WTC11 (cell line): Measurements from ENCODE around the gene DNAJC2. TPM values are rescaled to one million over a fixed set of nuclear protein-coding genes. Genes with fewer than 3 reads are reported as not detected.

ENCODE experiments used
- ATAC-seq: fragments of 200-7000 bp; cut with Tn5 transposase; 2 replicates; pipeline ENCODE4 v1.10.0; 2021; ENCODE audit warnings: mild to moderate bottlenecking, moderate library complexity
- CTCF ChIA-PET: fragments of 300-600 bp; sonication (Branson Sonifier 250); formaldehyde crosslinking; loops from one replicate; lab custom pipeline; 2021; ENCODE audit warnings: antibody characterized with exemption; lab: Charles Lee
- POLR2A ChIA-PET: fragments of 350-600 bp; sonication (Branson Sonifier 250); formaldehyde crosslinking; loops from one replicate; lab custom pipeline; 2021; ENCODE audit warnings: antibody characterized with exemption; lab: Charles Lee
- DNase-seq: peaks from one replicate; pipeline ENCODE4 v3.0.0; 2021; ENCODE audit warnings: low spot score
- H3K27ac Mint-ChIP-seq: 2 replicates; pipeline ENCODE4 v1.8.0; 2021; ENCODE audit warnings: mixed read lengths
- H3K27me3 Mint-ChIP-seq: 2 replicates; pipeline ENCODE4 v1.8.0; 2021; ENCODE audit warnings: low read depth, mild to moderate bottlenecking, moderate library complexity, mixed read lengths
- H3K36me3 Mint-ChIP-seq: 2 replicates; pipeline ENCODE4 v1.8.0; 2021; ENCODE audit warnings: mixed read lengths
- H3K4me1 Mint-ChIP-seq: 2 replicates; pipeline ENCODE4 v1.8.0; 2022; ENCODE audit warnings: mixed read lengths
- H3K4me3 Mint-ChIP-seq: 2 replicates; pipeline ENCODE4 v1.8.0; 2021; ENCODE audit warnings: mild to moderate bottlenecking, moderate library complexity, mixed read lengths
- H3K9me3 Mint-ChIP-seq: 2 replicates; pipeline ENCODE4 v1.8.0; 2021; ENCODE audit warnings: mixed read lengths
- ARID4B ChIP-seq: sonication (generic); formaldehyde crosslinking; IDR thresholded peaks from 2 replicates; pipeline ENCODE4 v1.8.0; 2023; ENCODE audit warnings: missing genetic modification reagents, mild to moderate bottlenecking, borderline replicate concordance
- ESRRA ChIP-seq: sonication (generic); formaldehyde crosslinking; IDR thresholded peaks from 2 replicates; pipeline ENCODE4 v1.8.1; 2022; ENCODE audit warnings: mild to moderate bottlenecking, missing genetic modification reagents, borderline replicate concordance
- ETV6 ChIP-seq: sonication (generic); formaldehyde crosslinking; IDR thresholded peaks from 2 replicates; pipeline ENCODE4 v1.8.1; 2022; ENCODE audit warnings: mild to moderate bottlenecking, missing genetic modification reagents
- FOXK1 ChIP-seq: sonication (generic); formaldehyde crosslinking; IDR thresholded peaks from 2 replicates; pipeline ENCODE4 v1.8.0; 2022; ENCODE audit warnings: mild to moderate bottlenecking, moderate library complexity, missing genetic modification reagents
- GABPB1 ChIP-seq: sonication (generic); formaldehyde crosslinking; IDR thresholded peaks from 2 replicates; pipeline ENCODE4 v1.8.1; 2023; ENCODE audit warnings: mild to moderate bottlenecking, missing genetic modification reagents
- GTF2I ChIP-seq: fragments of 250-450 bp; sonication (Bioruptor Pico); conservative IDR thresholded peaks from 2 replicates; pipeline ENCODE4 v1.4.0; 2021; ENCODE audit warnings: mild to moderate bottlenecking
- IRF2 ChIP-seq: sonication (generic); formaldehyde crosslinking; IDR thresholded peaks from 2 replicates; pipeline ENCODE4 v1.8.0; 2022; ENCODE audit warnings: low read depth, missing genetic modification reagents, borderline replicate concordance
- JUN ChIP-seq: sonication (generic); formaldehyde crosslinking; IDR thresholded peaks from 2 replicates; pipeline ENCODE4 v1.8.0; 2023; ENCODE audit warnings: mild to moderate bottlenecking, missing genetic modification reagents
- MAX ChIP-seq: sonication (generic); formaldehyde crosslinking; IDR thresholded peaks from 2 replicates; pipeline ENCODE4 v1.8.0; 2022; ENCODE audit warnings: mild to moderate bottlenecking, missing genetic modification reagents
- MLX ChIP-seq: sonication (generic); formaldehyde crosslinking; IDR thresholded peaks from 2 replicates; pipeline ENCODE4 v1.8.1; 2023; ENCODE audit warnings: mild to moderate bottlenecking, missing genetic modification reagents, moderate library complexity
- MXD4 ChIP-seq: fragments of 250-450 bp; sonication (Bioruptor Pico); IDR thresholded peaks from 2 replicates; pipeline ENCODE4 v1.8.0; 2021; ENCODE audit warnings: mild to moderate bottlenecking, moderate library complexity, borderline replicate concordance
- NFE2L1 ChIP-seq: sonication (generic); formaldehyde crosslinking; IDR thresholded peaks from 2 replicates; pipeline ENCODE4 v1.8.1; 2023; ENCODE audit warnings: missing genetic modification reagents
- NFYB ChIP-seq: sonication (generic); formaldehyde crosslinking; conservative IDR thresholded peaks from 2 replicates; pipeline ENCODE4 v1.8.0; 2022; ENCODE audit warnings: low read depth, missing genetic modification reagents
- OVOL2 ChIP-seq: fragments of 250-450 bp; sonication (Bioruptor Pico); IDR thresholded peaks from 2 replicates; pipeline ENCODE4 v1.9.0; 2021; ENCODE audit warnings: mild to moderate bottlenecking, borderline replicate concordance
- PRRX2 ChIP-seq: fragments of 250-450 bp; sonication (Bioruptor Pico); IDR thresholded peaks from 2 replicates; pipeline ENCODE4 v1.8.0; 2021; ENCODE audit warnings: mild to moderate bottlenecking
- TP53 ChIP-seq: sonication (generic); formaldehyde crosslinking; IDR thresholded peaks from 2 replicates; pipeline ENCODE4 v1.8.1; 2023; ENCODE audit warnings: mild to moderate bottlenecking, missing genetic modification reagents
- USF1 ChIP-seq: sonication (generic); formaldehyde crosslinking; IDR thresholded peaks from 2 replicates; pipeline ENCODE4 v1.8.0; 2022; ENCODE audit warnings: mild to moderate bottlenecking, missing genetic modification reagents
- ZNF138 ChIP-seq: sonication (generic); formaldehyde crosslinking; conservative IDR thresholded peaks from 2 replicates; pipeline ENCODE4 v1.8.1; 2022; ENCODE audit warnings: mild to moderate bottlenecking, moderate library complexity, missing genetic modification reagents
- ZNF219 ChIP-seq: sonication (generic); formaldehyde crosslinking; IDR thresholded peaks from 2 replicates; pipeline ENCODE4 v1.8.0; 2023; ENCODE audit warnings: missing genetic modification reagents, mild to moderate bottlenecking, borderline replicate concordance
- ZNF232 ChIP-seq: sonication (generic); formaldehyde crosslinking; IDR thresholded peaks from 2 replicates; pipeline ENCODE4 v1.8.0; 2022; ENCODE audit warnings: mild to moderate bottlenecking, missing genetic modification reagents
- ZNF263 ChIP-seq: sonication (generic); formaldehyde crosslinking; IDR thresholded peaks from 2 replicates; pipeline ENCODE4 v1.8.1; 2022; ENCODE audit warnings: low read depth, mild to moderate bottlenecking, moderate library complexity, missing genetic modification reagents
- ZNF396 ChIP-seq: fragments of 250-450 bp; sonication (Bioruptor Pico); IDR thresholded peaks from 2 replicates; pipeline ENCODE4 v1.8.0; 2021; ENCODE audit warnings: mild to moderate bottlenecking, moderate library complexity, borderline replicate concordance
- total RNA-seq: library from RNA; stranded (reverse); gene quantifications from 3 replicates; pipeline ENCODE4 v1.2.3, GENCODE V29; 2021
- TF ChIP-seq, protein P1 (sequence below): sonication (generic); formaldehyde crosslinking; IDR thresholded peaks from 2 replicates; pipeline ENCODE4 v1.8.1; 2022; ENCODE audit warnings: low read depth, mild to moderate bottlenecking, moderate library complexity, missing genetic modification reagents, borderline replicate concordance
- TF ChIP-seq, protein P2 (sequence below): fragments of 200-600 bp; IDR thresholded peaks from 2 replicates; pipeline ENCODE4 v1.8.0; 2022; ENCODE audit warnings: antibody characterized with exemption
- TF ChIP-seq, protein P3 (sequence below): sonication (generic); formaldehyde crosslinking; IDR thresholded peaks from 2 replicates; pipeline ENCODE4 v1.8.1; 2023; ENCODE audit warnings: mild to moderate bottlenecking, moderate library complexity, missing genetic modification reagents

The DNAJC2 gene
- total RNA-seq, 1 experiment from 2014 or later: 39.7 TPM

- no peak for TF ChIP-seq OVOL2 (CRISPR knock-in tag)
- TF ChIP-seq IRF2 (CRISPR knock-in tag): no peak
- no peak for TF ChIP-seq ZNF232 (CRISPR knock-in tag)
- no peak for TF ChIP-seq MXD4 (CRISPR knock-in tag)
Observed at GRCh38 chr7:103348452-103348851, 3.9 kb upstream of the DNAJC2 start (continued).

- Mint-ChIP-seq H3K4me3 (peak within 1 kb of the TSS; percentile 99), H3K36me3 (peaks cover 8% of the 10 kb centered on the region), H3K27ac (peak within 1 kb of the TSS; percentile 99), H3K9me3 (no peaks in the 10 kb centered on the region), H3K4me1 (peaks cover 22% of the 10 kb centered on the region), H3K27me3 (no peaks in the 10 kb centered on the region)
- DNase-seq (peak; percentile 76), ATAC-seq (peak; percentile 65)
- CTCF ChIA-PET: no interaction called here
- POLR2A ChIA-PET: no interaction called here
- TF ChIP-seq ZNF138 (CRISPR knock-in tag) (no peak), GTF2I (CRISPR knock-in tag) (no peak), OVOL2 (CRISPR knock-in tag) (no peak), MAX (CRISPR knock-in tag) (peak; percentile 30; the same call in 1 of the 2 replicates), ESRRA (CRISPR knock-in tag) (no peak), PRRX2 (no peak), NFYB (CRISPR knock-in tag) (no peak), GABPB1 (CRISPR knock-in tag) (peak; percentile 51; the same call in 1 of the 2 replicates), JUN (CRISPR knock-in tag) (no peak), USF1 (CRISPR knock-in tag) (peak; percentile 69), NFE2L1 (CRISPR knock-in tag) (peak; percentile 88), ETV6 (CRISPR knock-in tag) (peak; percentile 17; the same call in 1 of the 2 replicates), MLX (CRISPR knock-in tag) (no peak), ARID4B (peak; percentile 18; the same call in 1 of the 2 replicates), ZNF263 (CRISPR knock-in tag) (no peak), ZNF396 (CRISPR knock-in tag) (no peak), ZNF232 (CRISPR knock-in tag) (0 out of 2 replicates have a peak, but pooled peaks have one; percentile 34), TP53 (CRISPR knock-in tag) (no peak), ZNF219 (CRISPR knock-in tag) (no peak), FOXK1 (CRISPR knock-in tag) (peak; percentile 85; the same call in 1 of the 2 replicates)
- TF ChIP-seq, protein P1, sequence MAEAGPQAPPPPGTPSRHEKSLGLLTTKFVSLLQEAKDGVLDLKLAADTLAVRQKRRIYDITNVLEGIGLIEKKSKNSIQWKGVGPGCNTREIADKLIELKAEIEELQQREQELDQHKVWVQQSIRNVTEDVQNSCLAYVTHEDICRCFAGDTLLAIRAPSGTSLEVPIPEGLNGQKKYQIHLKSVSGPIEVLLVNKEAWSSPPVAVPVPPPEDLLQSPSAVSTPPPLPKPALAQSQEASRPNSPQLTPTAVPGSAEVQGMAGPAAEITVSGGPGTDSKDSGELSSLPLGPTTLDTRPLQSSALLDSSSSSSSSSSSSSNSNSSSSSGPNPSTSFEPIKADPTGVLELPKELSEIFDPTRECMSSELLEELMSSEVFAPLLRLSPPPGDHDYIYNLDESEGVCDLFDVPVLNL: no peak
- TF ChIP-seq, protein P2, sequence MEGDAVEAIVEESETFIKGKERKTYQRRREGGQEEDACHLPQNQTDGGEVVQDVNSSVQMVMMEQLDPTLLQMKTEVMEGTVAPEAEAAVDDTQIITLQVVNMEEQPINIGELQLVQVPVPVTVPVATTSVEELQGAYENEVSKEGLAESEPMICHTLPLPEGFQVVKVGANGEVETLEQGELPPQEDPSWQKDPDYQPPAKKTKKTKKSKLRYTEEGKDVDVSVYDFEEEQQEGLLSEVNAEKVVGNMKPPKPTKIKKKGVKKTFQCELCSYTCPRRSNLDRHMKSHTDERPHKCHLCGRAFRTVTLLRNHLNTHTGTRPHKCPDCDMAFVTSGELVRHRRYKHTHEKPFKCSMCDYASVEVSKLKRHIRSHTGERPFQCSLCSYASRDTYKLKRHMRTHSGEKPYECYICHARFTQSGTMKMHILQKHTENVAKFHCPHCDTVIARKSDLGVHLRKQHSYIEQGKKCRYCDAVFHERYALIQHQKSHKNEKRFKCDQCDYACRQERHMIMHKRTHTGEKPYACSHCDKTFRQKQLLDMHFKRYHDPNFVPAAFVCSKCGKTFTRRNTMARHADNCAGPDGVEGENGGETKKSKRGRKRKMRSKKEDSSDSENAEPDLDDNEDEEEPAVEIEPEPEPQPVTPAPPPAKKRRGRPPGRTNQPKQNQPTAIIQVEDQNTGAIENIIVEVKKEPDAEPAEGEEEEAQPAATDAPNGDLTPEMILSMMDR: no peak
- TF ChIP-seq, protein P3, sequence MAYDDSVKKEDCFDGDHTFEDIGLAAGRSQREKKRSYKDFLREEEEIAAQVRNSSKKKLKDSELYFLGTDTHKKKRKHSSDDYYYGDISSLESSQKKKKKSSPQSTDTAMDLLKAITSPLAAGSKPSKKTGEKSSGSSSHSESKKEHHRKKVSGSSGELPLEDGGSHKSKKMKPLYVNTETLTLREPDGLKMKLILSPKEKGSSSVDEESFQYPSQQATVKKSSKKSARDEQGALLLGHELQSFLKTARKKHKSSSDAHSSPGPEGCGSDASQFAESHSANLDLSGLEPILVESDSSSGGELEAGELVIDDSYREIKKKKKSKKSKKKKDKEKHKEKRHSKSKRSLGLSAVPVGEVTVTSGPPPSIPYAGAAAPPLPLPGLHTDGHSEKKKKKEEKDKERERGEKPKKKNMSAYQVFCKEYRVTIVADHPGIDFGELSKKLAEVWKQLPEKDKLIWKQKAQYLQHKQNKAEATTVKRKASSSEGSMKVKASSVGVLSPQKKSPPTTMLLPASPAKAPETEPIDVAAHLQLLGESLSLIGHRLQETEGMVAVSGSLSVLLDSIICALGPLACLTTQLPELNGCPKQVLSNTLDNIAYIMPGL (CRISPR knock-in tag): peak; percentile 65; the same call in 1 of the 2 replicates
Observed at GRCh38 chr7:103347507-103348267, 3.1 kb upstream of the DNAJC2 start, which contains the start of gene PSMC2. PSMC2 (plus strand) TSS chr7:103347643; CDS start chr7:103347712, 69 bp downstream.
